Measurements from ENCODE around the gene MAP7D2. TPM values are rescaled to one million over a fixed set of nuclear protein-coding genes. Genes with fewer than 3 reads are reported as not detected.

Gene MAP7D2
- total and polyA plus RNA-seq, 9 of the 15 experiments (the other 6 are each of a cell fraction or from before 2014, with no cell fraction given): 0.01 to 0.04 (median 0.03) TPM; not detected in 4

- TF ChIP-seq ZNF780A (CRISPR knock-in tag; IDR thresholded peaks at IDR 0.05): no peak
- TF ChIP-seq U2AF1 (optimal IDR thresholded peaks at IDR 0.05; ENCODE audit: low read depth, low read length): no peak
- no peak for TF ChIP-seq SNRNP70 (optimal IDR thresholded peaks at IDR 0.05; ENCODE audit: low read depth, low read length)
Measured at GRCh38 chrX:20143561-20143960, 26.9 kb upstream of the MAP7D2 start (continued).

GRCh38 chrX:20143111-20143510, 26.4 kb upstream of the MAP7D2 start:
- peaks cover 11% of the 10 kb centered on the region; the same call in 1 of the 2 replicates for H4K20me1 ChIP-seq (replicated peaks; ENCODE audit: control insufficient read depth, insufficient read depth, low read length)
- H3K4me3 ChIP-seq: peak overlapping the region; percentile 97; the same call in 1 of the 2 replicates
- no TSS peak for BruUV-seq (replicated peaks)
- H3K79me2 ChIP-seq (ENCODE audit: control insufficient read depth, insufficient read depth, low read length): peaks cover 44% of the 10 kb centered on the region
- H3K27me3 ChIP-seq (ENCODE audit: control insufficient read depth in 2 of 2, insufficient read depth in 2 of 2, low read length in 2 of 2): no peaks in the 10 kb centered on the region
- H3K9ac ChIP-seq (ENCODE audit: insufficient read depth in 1 of 2, low read depth in 2 of 2, low read length in 2 of 2): peak overlapping the region in 1 of 2 experiments; percentile 62; a peak in 2 of 4 replicates
- no peaks in the 10 kb centered on the region for H3K9me3 ChIP-seq (replicated peaks; ENCODE audit: control insufficient read depth, insufficient read depth, low read depth, low read length)
- no peak for FAIRE-seq
- peaks cover 4 to 19% of the 10 kb centered on the region in 2 experiments; a peak in 4 of 5 replicates for H3K4me1 ChIP-seq (replicated peaks in 1 of 2; ENCODE audit: control insufficient read depth in 2 of 2, insufficient read depth in 2 of 2, low read length in 2 of 2)
- intact Hi-C loops (cut with micrococcal nuclease) (loop anchor here (10.0 kb wide), 1 partner anchor 292 kb away; no protein-coding TSS in a partner anchor), in situ Hi-C loops (cut with MboI) (no loop called here)
- H3K27ac ChIP-seq (ENCODE audit: extremely low read depth, low read depth, low read length): peak overlapping the region; percentile 89
- CTCF ChIA-PET (ENCODE audit: low intra/inter-chr PET ratio): no interaction called here
- peak overlapping the region; percentile 78 for H2AFZ ChIP-seq (ENCODE audit: low read depth, low read length)
- ATAC-seq: no peak
- DNase-seq (ENCODE audit: extremely low read depth in 1 of 4, low spot score in 3 of 4): peak in 1 of 4 experiments; percentile 17
- peak overlapping the region; percentile 83 for H3K4me2 ChIP-seq (ENCODE audit: insufficient read depth, low read length)
- 24% methylated on average over 5 of the region's 6 CpGs for WGBS (ENCODE audit: insufficient coverage, low coverage, missing lambda C conversion rate)
- peaks cover 24% of the 10 kb centered on the region for H3K36me3 ChIP-seq (ENCODE audit: control insufficient read depth, insufficient read depth, low read length)
- H3K9me1 ChIP-seq (ENCODE audit: control insufficient read depth, insufficient read depth, low read length): no peaks in the 10 kb centered on the region
- POLR2A ChIA-PET: interaction anchor here (1.2 kb wide), 2 partner anchors 16 to 29 kb away, joined by 3 read pairs; no protein-coding TSS in a partner anchor
- TF ChIP-seq ZC3H11A (IDR thresholded peaks at IDR 0.05; ENCODE audit: low read depth, low read length) (no peak), ZNF507 (tag; conservative IDR thresholded peaks at IDR 0.05) (no peak), ZNF584 (CRISPR knock-in tag; IDR thresholded peaks at IDR 0.05; ENCODE audit: low read depth) (no peak), NFYB (IDR thresholded peaks at IDR 0.05; ENCODE audit: extremely low read depth, insufficient read length) (no peak), DMBX1 (CRISPR knock-in tag; IDR thresholded peaks at IDR 0.05; ENCODE audit: borderline replicate concordance) (no peak), CREB5 (CRISPR knock-in tag; IDR thresholded peaks at IDR 0.05) (no peak), ZNF511 (CRISPR knock-in tag; IDR thresholded peaks at IDR 0.05) (no peak), CCAR2 (IDR thresholded peaks at IDR 0.05; ENCODE audit: low read depth, low read length) (no peak), L3MBTL2 (IDR thresholded peaks at IDR 0.05) (peak; percentile 72), PHB (CRISPR knock-in tag; IDR thresholded peaks at IDR 0.05) (no peak), RAD51 (IDR thresholded peaks at IDR 0.05; ENCODE audit: borderline replicate concordance, low read depth) (no peak), RBM39 (optimal IDR thresholded peaks at IDR 0.05; ENCODE audit: low read depth, low read length) (no peak), KAT8 (IDR thresholded peaks at IDR 0.05; ENCODE audit: low read depth) (no peak)
- TF ChIP-seq, protein P1, sequence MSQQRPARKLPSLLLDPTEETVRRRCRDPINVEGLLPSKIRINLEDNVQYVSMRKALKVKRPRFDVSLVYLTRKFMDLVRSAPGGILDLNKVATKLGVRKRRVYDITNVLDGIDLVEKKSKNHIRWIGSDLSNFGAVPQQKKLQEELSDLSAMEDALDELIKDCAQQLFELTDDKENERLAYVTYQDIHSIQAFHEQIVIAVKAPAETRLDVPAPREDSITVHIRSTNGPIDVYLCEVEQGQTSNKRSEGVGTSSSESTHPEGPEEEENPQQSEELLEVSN (IDR thresholded peaks at IDR 0.05; ENCODE audit: borderline replicate concordance in 1 of 2, extremely low read depth in 1 of 2, insufficient read depth in 1 of 2, insufficient read length in 1 of 2, low read depth in 1 of 2, low read length in 1 of 2, poor library complexity in 1 of 2, severe bottlenecking in 1 of 2): peak in 1 of 2 experiments; percentile 32
- TF ChIP-seq, protein P2, sequence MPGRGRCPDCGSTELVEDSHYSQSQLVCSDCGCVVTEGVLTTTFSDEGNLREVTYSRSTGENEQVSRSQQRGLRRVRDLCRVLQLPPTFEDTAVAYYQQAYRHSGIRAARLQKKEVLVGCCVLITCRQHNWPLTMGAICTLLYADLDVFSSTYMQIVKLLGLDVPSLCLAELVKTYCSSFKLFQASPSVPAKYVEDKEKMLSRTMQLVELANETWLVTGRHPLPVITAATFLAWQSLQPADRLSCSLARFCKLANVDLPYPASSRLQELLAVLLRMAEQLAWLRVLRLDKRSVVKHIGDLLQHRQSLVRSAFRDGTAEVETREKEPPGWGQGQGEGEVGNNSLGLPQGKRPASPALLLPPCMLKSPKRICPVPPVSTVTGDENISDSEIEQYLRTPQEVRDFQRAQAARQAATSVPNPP (IDR thresholded peaks at IDR 0.05; ENCODE audit: borderline replicate concordance, insufficient read depth, insufficient read length): no peak
